ENCODE results near the gene BPIFB2.
"Not testable (repeated sequence)": the region's sequence is repeated elsewhere in the genome, so short reads cannot be mapped to it uniquely, and the experiment has no call there.

Gene BPIFB2

DNA sequence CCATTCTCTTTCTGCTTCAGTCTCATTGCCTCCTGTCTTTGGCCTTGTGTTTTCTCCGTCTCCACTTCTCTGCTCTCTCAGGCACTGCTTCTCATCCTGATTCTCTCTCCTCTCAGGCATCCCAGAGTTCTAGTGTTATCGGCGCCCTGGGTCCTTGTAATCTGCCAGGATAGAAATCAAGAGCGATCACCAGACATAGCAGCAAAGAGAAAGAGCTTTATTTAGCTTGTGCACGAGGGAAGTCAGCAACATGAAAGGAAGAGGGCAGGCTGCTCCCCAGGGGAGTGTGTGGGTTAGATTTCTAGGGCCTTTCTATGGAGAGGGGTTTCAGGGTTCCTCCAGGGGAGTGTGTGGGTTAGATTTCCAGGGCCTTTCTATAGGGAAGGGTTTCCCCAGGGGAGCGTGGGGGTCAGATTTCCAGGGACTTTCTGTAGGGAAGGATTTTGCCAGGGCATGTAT is 35.8 kb upstream of the BPIFB2 start:
- DNase-seq: peak; percentile 34

DNA sequence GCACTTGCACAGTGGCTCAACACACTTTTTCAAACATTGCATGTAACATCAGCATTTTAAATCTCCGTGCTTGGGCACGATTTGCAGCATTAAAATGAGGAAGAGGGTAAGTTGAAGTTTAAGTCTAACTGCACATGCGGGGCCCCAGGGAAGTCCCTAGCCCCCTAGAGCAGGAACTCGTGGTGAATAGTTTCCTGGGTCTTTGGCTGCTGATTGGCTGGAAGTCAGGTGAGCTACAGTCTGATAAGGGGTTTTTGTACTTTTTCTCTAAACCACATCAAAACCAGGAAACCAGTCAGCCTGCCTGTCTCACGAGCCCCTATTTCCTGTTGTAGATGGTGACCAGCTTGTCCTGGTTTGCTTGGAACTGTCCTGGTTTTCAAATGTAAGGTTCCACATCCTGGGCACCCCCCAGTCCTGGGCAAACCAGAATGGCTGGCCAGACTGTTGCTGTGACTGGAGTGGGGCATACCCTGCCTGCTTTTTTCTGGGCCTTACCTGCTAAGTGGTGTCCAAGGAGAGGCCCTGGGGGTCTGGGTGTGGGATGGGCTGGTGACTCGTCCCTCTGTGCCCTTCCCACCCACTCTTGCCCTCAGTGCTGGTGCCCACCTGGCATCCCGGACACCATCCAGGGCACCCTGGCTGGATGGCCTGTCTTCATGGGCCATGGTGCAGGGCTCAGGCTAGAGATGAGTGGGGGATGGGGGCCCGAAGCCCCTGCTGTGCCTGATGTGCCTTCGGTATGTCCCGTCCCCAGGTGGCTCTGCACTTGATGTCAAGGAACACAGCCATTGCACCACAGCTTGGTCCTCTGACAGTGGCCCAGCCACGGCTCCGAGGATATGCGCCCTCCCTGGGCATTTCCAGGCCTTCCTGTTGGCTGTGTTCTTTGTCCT is 35.1 kb upstream of the BPIFB2 start:
- peak; percentile 69 for DNase-seq

DNA sequence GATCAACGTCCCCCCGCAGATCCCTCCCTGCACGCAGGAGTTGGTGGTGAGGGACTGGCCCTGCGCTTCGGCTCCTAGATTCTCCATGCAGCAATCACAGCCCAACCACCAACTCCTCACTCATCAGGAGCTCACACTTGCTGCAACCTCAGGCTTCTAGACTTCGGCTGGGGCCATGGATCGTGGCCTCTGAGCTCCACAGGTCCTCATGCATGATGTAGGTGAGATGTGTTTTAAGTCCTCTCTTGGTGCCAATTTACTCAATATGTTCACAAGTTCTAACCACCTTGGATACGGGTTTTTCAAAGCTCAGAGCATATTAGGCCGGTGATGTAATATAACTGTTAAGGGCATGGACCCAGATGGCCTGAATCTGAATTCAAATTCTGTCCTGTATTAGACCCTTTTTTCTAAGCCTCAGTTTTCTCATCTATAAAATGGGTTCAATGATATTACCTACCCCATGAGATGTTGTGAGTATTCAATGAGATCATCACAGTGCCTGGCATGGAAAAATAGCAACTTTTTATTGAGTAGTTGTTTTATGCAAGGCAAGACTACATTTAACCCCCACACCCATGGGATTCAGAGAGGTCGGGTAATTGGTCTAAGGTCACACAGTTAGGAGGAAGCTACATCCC is 34.3 kb upstream of the BPIFB2 start:
- no peak for DNase-seq

DNA sequence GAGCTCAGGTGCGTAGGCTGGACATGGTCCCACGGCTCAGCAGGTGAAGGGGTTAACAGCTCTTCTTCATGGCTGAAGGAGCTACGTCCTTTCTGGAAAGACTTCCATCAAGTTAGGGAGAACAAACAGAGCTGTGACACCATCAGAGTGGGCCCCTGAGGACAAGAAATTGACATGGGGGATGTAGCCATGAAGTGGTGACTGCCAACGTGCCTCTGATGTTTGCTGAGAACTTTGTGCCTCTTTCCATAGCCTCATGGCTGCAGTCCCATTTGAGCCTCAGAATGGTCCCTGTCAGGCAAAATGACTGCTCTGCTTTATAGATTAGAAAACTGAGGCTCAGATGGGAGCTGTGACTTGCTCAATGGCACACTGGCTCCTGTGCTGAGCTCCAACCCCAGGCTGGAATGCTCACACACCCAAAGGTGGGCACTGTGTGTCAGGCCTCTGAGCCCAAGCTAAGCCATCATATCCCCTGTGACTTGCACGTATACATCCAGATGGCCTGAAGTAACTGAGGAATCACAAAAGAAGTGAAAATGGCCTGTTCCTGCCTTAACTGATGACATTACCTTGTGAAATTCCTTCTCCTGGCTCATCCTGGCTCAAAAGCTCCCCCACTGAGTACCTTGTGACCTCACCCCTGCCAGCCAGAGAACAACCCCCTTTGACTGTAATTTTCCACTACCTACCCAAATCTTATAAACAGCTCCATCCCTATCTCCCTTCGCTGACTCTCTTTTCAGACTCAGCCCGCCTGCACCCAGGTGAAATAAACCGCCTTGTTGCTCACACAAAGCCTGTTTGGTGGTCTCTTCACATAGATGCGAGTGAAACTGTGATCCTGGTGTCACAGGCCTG is 33.1 kb upstream of the BPIFB2 start:
- not testable (repeated sequence) for DNase-seq

DNA sequence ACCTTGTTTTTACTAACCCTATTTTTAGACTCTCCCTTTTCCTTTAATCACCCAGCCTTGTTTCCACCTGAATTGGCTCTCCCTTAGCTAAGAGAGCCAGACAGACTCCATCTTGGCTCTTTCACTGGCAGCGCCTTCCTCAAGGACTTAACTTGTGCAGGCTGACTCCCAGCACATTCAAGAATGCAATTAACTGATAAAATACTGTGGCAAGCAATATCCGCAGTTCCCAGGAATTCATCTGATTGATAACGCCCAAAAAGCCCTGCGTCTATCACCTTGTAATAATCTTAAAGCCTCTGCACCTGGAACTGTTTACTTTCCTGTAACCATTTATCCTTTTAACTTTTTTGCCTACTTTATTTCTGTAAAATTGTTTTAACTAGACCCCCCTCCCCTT is 32.4 kb upstream of the BPIFB2 start:
- DNase-seq: not testable (repeated sequence)

DNA sequence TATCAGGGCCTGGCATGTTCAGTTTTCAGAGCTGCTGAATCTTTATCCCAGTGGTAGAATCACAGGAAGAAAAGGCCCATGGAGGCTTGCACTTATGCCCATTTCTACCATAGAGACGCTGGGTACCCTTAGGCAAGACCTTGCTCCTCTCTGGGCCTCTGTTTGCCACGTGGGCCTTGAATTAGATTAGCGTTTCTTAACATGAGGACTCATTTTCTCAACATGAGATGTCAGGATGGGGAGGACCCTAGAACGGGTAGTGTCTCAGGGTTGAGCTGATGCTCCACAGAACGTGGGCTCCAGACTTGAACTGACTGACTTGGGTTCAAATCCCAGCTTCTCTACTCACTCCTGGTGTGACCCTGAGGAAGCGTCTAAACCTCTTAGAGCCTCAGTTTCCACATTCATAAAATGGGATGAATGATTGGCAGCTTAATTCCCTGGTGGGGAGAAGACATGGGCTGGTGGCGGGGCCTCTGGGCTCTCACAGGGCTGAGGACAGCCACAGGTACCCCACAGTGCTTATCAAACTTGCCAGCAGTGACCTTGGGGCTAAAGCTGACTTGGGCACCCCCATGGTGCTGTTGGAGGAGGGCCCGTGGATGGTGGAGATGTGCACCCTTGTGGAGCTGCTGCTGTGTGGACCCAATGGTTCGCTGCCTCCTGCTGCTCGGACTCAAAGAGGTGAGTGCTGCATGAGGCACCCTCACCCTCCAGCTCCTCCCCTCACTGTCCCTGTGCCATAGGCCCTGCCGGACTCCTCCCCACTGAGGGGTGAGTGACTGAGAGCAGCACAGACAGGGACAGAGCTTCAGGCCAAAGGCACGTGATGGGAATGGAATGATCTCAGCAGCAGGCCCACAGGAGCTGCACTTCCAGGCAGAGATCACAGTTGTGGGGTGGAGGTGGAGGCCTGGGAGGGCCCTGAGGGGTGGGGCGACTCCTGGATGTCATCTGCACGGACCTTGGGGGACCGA is 31.5 kb upstream of the BPIFB2 start:
- no peak for DNase-seq

DNA sequence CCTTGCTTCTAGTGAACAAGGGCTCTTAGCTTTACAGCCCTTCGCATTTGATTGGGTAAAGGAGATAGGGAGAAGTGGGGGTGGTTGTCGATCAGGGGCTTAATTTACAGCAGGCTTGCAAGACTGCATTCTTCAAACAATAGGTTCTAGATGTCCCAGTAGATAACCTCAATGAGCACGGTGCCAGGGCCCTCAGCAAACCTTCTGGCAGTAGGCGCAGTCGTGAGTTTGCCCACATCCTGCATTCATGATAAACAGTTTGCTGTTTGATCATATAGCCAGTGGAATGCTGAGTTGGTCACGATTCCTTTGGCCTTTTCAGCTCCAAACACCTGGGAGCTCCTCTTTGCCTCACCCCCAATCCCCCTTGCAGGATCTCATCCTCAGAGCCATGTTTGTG is 30.8 kb upstream of the BPIFB2 start:
- no peak for DNase-seq

DNA sequence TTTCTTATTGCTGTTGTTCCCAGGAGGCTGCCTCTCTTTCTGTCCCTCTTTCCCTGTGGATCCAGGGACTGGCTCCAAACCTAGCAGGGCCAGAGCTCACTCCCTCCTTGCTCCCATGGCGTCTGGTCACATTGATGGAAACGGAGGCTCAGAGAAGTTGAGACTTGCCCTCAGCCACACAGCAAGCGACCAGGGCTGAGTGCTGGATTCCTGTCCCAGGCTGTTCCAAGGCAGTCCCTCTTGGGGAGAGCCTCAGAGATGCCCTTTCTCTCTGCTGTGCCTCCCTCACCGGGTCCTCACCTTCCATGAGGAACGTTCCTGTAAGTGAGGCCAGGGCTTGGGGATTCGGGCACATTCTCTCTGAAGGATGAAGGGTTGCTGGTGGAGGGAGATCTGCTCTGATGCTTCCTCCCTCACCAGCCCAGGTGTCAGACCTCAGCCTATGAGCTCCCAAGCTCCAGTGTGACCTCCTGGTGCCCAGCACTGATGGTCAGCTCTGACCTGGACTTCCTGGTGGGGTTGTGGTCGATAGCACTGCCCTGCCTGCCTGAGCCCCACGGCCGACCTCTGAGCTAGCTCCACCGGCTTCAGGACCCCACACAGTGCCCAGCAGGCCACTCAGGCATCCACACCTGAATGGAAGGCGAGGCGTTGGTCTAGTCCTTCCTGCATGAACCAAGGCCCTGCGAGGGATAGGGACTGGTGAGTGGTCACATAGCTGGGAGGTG is 30.1 kb upstream of the BPIFB2 start:
- no peak for DNase-seq

DNA sequence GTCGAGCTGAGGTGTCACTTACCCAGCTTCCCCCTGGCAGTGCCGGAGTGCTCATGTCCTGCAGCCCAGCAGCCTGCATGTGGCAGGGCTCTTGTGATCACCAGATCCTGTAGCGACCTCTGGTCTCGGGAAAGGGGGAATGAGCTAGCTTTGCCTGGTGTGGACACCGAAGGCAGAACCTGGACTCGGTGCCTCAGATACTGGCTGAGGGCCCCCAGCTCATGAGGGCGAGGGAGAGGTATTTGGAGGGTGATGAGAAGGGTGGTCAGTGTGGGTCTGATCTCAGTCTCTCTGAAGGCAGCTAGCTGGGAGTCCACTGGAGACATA is 29.5 kb upstream of the BPIFB2 start:
- DNase-seq: peak; percentile 22

DNA sequence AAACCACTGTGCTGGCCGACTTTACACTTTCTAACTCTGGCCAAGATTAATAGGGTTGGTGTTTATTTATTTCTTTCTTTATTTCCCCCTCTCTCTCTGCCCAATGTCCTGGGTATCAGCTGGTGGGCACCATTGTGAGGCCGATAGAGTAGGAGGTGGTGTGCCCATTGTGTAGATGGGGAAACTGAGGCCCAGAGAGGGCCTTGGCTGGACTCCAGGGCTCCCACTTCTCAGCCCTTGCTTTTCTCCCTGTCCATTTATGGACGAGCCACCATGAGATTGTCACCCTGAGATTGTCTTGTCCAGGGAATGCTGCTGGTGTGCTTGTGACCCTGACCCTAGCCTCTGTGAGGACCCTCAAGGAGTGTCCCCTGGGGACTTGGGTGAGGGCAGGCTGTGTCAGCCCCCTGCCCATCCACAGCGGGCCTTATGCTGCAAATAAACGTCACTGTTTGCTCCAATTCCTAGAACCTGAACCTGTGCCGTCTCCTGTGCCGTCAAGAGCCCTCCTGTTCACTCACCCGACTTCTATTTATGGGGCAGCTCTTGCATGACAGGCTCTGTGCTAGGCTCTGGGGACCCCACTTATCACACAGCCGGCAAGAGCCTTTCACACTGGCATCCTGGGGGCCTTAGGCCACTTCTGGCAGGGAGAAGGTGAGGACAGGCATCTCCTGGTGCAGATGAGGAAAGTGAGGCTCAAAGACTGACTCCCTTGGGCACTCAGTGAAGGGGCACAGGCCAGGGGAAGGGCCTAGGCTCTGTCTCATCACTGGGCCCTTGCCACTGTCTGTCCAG is 28.1 kb upstream of the BPIFB2 start:
- no peak for DNase-seq

DNA sequence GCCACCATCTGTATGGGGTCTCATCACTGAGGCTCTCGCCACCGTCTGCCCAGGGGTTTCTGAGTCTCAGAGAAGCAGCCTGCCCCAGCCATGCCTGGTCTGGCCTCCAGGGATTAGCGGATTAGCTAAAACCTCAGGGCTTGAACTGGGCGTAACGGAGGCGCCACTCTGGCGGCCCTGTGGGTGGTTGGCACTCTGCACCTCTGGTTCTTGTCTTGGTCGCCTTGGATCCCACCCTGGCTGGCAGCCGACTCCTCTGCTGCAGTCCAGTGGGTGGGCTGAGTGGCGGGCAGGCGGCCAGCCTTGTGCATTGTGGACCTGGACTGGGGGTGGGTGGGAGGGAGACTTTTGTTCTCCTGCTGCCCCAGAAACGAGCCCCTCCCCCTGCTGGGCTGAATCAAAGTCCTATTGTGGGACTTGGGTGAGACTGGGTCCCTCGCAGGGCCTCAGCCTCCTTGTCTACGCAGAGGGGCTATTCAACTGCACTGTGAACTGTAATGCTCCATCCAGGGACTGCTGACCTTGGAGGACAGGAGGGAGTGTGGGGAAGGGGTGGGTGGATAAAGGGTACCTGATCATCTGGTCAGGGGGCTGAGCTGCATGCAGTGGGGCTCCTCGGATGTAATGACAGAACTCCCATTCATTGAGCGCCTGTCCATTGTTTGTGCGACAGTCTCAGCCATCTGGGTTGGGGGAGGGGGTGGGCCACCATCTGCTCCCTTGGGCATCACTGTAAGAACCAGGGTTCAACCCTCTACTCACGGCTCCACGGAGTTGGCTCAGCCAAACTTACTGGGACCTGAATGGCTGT is 27.2 kb upstream of the BPIFB2 start:
- no peak for DNase-seq

DNA sequence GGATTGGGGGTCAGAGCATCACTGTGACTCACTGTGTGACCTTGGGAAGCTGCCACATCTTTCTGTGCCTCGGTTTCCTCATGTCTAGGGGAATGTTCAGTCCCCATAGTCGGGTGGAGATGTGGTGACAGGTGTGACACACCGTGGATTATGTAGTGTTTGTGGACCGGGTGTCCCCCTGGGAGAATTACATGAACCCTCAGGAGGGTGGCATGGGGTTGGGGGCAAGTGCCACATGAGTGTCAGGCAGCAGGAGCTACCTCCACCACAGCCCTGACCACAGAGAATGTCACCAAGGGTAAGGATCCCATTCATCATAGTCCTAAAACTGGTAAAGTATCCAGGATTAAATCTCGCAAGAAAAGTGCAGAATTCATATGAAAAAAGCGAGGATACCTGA is 26.5 kb upstream of the BPIFB2 start:
- DNase-seq: no peak

DNA sequence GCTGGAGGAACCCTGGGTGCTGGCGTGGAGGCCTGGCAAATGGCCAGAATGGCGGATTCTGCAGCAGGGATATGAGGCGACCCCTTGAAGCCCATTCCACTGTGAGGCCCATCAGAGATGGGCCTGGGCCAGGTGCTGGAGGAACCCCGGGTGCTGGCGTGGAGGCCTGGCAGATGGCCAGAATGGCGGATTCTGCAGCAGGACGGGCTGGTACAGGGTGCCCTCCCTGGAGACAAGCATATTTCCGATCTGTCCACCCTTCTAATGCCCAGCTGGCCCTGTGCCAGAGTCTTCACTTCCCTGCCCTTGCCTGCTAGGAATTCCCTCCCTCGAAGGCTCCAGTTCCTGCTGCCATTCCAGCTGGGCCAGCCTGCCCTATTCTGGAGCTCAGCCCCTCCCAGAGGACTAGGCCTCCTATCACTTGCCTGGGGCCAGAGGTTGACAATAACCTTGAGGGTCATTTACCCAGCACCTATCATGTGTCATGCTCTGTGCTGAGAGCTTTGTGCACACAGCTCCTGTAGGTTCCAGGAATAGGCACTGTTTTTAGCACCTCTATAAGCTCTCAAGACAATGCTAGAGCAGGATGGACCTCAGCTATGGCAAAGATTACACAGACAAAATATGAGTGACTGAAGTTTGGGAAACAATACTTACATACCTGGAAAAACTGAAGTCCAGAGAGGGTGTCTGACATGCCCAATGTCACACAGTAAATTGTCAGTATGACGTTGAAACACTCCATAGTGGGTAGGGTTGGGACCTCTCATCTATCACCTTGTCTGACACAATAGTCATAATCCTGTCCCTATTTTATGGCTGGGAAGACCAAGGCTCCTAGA is 24.7 kb upstream of the BPIFB2 start:
- DNase-seq: no peak

DNA sequence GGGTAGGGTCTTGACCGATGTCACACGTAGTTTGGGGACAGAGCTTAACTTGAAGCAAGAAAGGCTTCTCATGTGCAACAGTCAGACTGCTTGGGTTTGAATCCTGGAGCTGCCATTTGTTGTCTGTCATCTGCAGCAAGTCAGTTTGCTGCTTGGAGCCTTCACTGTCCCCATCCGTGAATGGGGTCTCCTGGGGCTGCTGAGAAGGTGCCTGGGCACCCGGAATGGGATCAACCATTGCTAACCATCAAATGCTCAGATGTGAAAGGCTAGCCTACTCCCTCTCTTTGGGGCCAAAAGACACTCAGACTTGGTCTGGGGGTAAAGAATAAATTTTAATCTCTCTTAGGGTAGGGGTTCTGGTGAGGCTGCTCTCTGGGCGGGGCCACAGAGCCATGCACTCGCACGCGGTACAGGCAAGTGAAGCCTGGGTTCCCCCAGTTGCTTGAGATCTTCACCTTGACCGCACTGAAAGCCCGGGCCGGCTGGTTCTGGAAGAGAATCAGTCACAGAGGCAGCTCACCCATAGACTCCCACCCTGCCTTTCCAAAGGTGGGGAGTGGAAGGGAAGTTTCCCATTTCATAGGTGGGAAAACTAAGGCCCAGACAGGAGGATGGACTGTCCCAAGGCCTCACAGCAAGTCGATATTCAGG is 23.9 kb upstream of the BPIFB2 start:
- DNase-seq: no peak

DNA sequence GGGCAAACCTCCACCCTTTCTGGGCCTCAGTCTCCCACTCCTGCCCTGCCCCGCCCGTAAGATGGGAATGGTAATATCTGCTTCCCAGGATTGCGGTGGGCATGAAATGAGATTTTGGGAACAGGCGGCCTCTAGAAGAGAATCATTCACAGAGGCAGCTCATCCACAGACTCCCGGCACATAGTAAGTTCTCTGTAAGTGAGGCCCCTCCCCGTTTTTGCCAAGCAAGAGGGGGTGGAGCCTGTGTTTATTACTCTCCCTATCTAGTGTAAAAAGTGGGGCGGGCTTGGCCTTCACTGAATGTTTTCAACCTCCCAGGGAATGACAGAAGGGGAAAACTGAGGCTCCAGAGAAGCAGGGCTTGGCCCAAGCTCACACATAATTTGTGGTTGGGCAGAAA is 23.3 kb upstream of the BPIFB2 start:
- no peak for DNase-seq

DNA sequence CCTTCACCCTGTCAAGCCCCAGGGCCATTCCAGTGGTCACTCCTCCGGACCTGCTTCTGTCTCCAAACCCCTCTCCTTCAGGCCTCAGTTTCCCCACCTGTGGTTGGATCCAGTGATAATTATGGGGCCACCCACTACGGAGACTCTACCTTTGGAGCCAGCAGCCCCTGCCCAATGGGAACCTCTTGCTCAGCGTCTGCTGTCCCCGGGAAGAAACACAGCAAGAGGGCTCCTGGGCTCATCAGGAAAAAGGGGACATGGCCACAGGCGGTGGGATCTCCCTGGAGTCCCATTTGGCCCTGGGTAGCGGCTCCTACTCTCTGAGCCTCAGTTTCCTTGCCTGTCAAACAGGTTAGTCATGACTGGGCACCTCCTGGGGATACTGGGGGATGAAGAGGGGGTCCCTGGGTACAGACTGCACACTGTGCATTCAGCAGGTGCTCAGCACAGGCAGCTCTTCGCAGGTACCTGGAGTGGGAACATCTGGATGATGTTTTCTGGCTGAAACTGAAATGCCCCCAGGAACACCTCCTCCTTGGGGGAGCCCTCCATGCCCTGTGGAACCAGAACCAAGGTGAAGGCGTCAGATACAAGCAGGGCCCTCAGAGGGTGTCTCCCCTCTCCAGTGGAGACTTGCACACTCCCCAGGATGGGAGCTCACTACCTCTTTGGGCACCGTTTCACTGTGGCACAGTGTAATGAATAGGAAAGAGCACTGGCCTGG is 22.7 kb upstream of the BPIFB2 start:
- no peak for DNase-seq

DNA sequence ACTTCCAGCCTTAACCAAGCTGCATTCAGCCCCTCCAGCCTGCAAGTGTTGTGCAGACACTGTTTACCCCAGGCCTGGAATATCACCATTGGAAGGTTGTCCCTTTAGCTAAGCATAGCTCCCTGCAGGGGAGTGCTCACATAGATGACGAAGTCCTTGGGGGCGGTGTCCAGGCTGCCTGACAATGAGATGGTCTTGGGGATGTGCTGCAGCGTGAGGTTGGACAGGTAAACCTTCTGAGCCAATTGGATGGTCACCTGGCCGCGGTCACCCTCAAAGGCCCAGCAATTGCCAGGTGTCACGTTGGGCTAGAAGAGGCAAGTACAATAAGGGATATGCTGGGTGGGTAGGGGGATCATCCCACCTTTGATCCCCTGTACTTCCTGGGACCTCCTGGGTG is 21.9 kb upstream of the BPIFB2 start:
- DNase-seq: no peak

Measured in activated CD4-positive, CD25-positive, alpha-beta regulatory T cell treated with anti-CD3 and anti-CD28 coated beads, Interleukin-2, amount 50 U/mL, for 72 hours (primary cell).